Keratinocyte (primary cell): ENCODE measurements around the gene POU6F1. TPM values are rescaled to one million over a fixed set of nuclear protein-coding genes. Genes with fewer than 3 reads are reported as not detected.
"Not testable (repeated sequence)": the region's sequence is repeated elsewhere in the genome, so short reads cannot be mapped to it uniquely, and the experiment has no call there.

Source experiments
- DNase-seq: peaks from one replicate; pipeline ENCODE4 v3.0.0-alpha.2; 2011; ENCODE audit warnings: low read depth, missing footprints, low spot score
- FAIRE-seq: peaks from 2 replicates; lab custom pipeline; 2011; peaks lifted over from hg19 to GRCh38; lab: Jason Lieb, UNC
- H2AFZ ChIP-seq: 2 replicates; pipeline ENCODE4 v1.6.0; 2012; ENCODE audit warnings: low read length, control low read depth, inconsistent platforms; ENCODE audit not compliant: control insufficient read depth
- H3K27ac ChIP-seq: 2 replicates; pipeline ENCODE4 v1.5.1; 2011; ENCODE audit warnings: low read length; ENCODE audit not compliant: control insufficient read depth, insufficient read depth
- H3K27me3 ChIP-seq: 3 replicates; pipeline ENCODE4 v1.6.0; 2011; ENCODE audit warnings: low read length; ENCODE audit not compliant: control insufficient read depth, insufficient read depth; ENCODE audit errors: extremely low read depth
- H3K36me3 ChIP-seq, 2 experiments: 2 replicates in 1 of 2; 3 replicates in 1 of 2; pipeline ENCODE4 v1.5.1; 2011; ENCODE audit warnings: low read length in 2 of 2, mild to moderate bottlenecking in 1 of 2; ENCODE audit not compliant: control insufficient read depth in 2 of 2, insufficient read depth in 2 of 2; ENCODE audit errors: extremely low read depth in 1 of 2
- H3K4me1 ChIP-seq: 3 replicates; pipeline ENCODE4 v1.5.1; 2011; ENCODE audit warnings: low read length; ENCODE audit not compliant: control insufficient read depth, insufficient read depth; ENCODE audit errors: extremely low read depth
- H3K4me2 ChIP-seq: 3 replicates; pipeline ENCODE4 v1.6.0; 2011; ENCODE audit warnings: low read depth, low read length; ENCODE audit not compliant: control insufficient read depth, insufficient read depth; ENCODE audit errors: extremely low read depth
- H3K4me3 ChIP-seq, 3 experiments: fragments of 200-600 bp in 1 of 3; sonication (generic) in 1 of 3; 2 replicates in 2 of 3; 3 replicates in 1 of 3; pipeline ENCODE4 v1.5.1; 2011 to 2016; ENCODE audit warnings: low read length in 3 of 3, mild to moderate bottlenecking in 3 of 3, control low read depth in 2 of 3, inconsistent platforms in 1 of 3, low read depth in 1 of 3, mixed read lengths in 1 of 3, mixed run types in 1 of 3, moderate library complexity in 1 of 3; ENCODE audit not compliant: control insufficient read depth in 2 of 3, insufficient read depth in 2 of 3; ENCODE audit errors: extremely low read depth in 1 of 3
- H3K79me2 ChIP-seq: 2 replicates; pipeline ENCODE4 v1.6.0; 2012; ENCODE audit warnings: low read length; ENCODE audit not compliant: control insufficient read depth, insufficient read depth
- H3K9ac ChIP-seq: 3 replicates; pipeline ENCODE4 v1.6.0; 2011; ENCODE audit warnings: low read length; ENCODE audit not compliant: control insufficient read depth, insufficient read depth; ENCODE audit errors: extremely low read depth
- H3K9me1 ChIP-seq: 3 replicates; pipeline ENCODE4 v1.6.0; 2011; ENCODE audit warnings: low read length; ENCODE audit not compliant: control insufficient read depth, insufficient read depth; ENCODE audit errors: extremely low read depth
- H3K9me3 ChIP-seq: 2 replicates; pipeline ENCODE4 v1.5.1; 2012; ENCODE audit warnings: low read depth, low read length; ENCODE audit not compliant: control insufficient read depth
- H4K20me1 ChIP-seq: 3 replicates; pipeline ENCODE4 v1.6.0; 2011; ENCODE audit warnings: low read length; ENCODE audit not compliant: control insufficient read depth, insufficient read depth; ENCODE audit errors: extremely low read depth
- CTCF ChIP-seq, 3 experiments: IDR thresholded peaks in 1 of 3; conservative IDR thresholded peaks in 1 of 3; optimal IDR thresholded peaks in 1 of 3; 2 replicates in 2 of 3; 3 replicates in 1 of 3; pipeline versions ENCODE3 to v1.5.1; 2011; ENCODE audit warnings: low read length in 3 of 3, mild to moderate bottlenecking in 3 of 3, moderate library complexity in 2 of 3, control low read depth in 1 of 3, inconsistent platforms in 1 of 3; ENCODE audit not compliant: insufficient read depth in 2 of 3; ENCODE audit errors: extremely low read depth in 1 of 3
- EZH2 ChIP-seq: IDR thresholded peaks from one replicate; pipeline ENCODE4 v1.6.1; 2012; ENCODE audit warnings: inconsistent platforms, mild to moderate bottlenecking, low read length, moderate library complexity
- dilution Hi-C: fragments of 300-500 bp; cut with MboI; formaldehyde crosslinking; loops from one replicate; pipeline ENCODE4 v1.7.0; 2020; ENCODE audit warnings: low sequenced_read_pairs; ENCODE audit not compliant: extremely low pct_ligation_motif_present
- polyA plus RNA-seq, 5 experiments: library from polyadenylated mRNA; depleted of rRNA in 3 of 5; stranded (reverse) in 3 of 5; stranded (forward) in 1 of 5; unstranded in 1 of 5; fragments of >200 nt; gene quantifications; 1 replicate in 1 of 5; 2 replicates in 3 of 5; 3 replicates in 1 of 5; pipeline versions ENCODE4 v1.2.1 to v1.2.3, GENCODE V29; 2011 to 2012; ENCODE audit warnings: missing spikeins in 2 of 5, low read depth in 1 of 5, low replicate concordance in 1 of 5

POU6F1 gene
- polyA plus RNA-seq, 1 donor (not counting 4 experiments of a cell fraction or from before 2014, with no cell fraction given) = 0.42 TPM

- H3K27ac ChIP-seq = no peak overlapping the region
Measured at GRCh38 chr12:51229116-51229809, 11.4 kb upstream of the POU6F1 start.

GRCh38 chr12:51227962-51228361 lies 10.1 kb upstream of the POU6F1 start:
- Histone ChIP-seq H3K4me1 (no peaks in the 10 kb centered on the region), H3K27ac (no peak overlapping the region), H3K4me2 (no peak overlapping the region), H2AFZ (no peak overlapping the region), H3K79me2 (no peaks in the 10 kb centered on the region), H3K9ac (no peak overlapping the region), H3K9me3 (no peaks in the 10 kb centered on the region), H3K4me3 (no peak overlapping the region), H3K27me3 (no peaks in the 10 kb centered on the region), H3K36me3 (no peaks in the 10 kb centered on the region), H4K20me1 (no peaks in the 10 kb centered on the region), H3K9me1 (no peaks in the 10 kb centered on the region)
- no peak for DNase-seq
- no peak for FAIRE-seq
- dilution Hi-C loops = no loop called here
- TF ChIP-seq CTCF (optimal IDR thresholded peaks at IDR 0.05 in 1 of 3, IDR thresholded peaks at IDR 0.05 in 1 of 3, conservative IDR thresholded peaks at IDR 0.05 in 1 of 3; ENCODE audit: extremely low read depth in 1 of 3, insufficient read depth in 2 of 3, low read length in 3 of 3) = no peak
- TF ChIP-seq EZH2 = no peak

More at GRCh38 chr12:51229116-51229809, 11.4 kb upstream of the POU6F1 start:
- H3K27me3 ChIP-seq = no peaks in the 10 kb centered on the region
- FAIRE-seq (no peak), DNase-seq (no peak)
- no peaks in the 10 kb centered on the region for H3K36me3 ChIP-seq
- H3K4me3 ChIP-seq = no peak overlapping the region
- no peaks in the 10 kb centered on the region for H4K20me1 ChIP-seq
- H3K4me1 ChIP-seq = no peaks in the 10 kb centered on the region
- H3K4me2 ChIP-seq = no peak overlapping the region
- no peak overlapping the region for H3K9ac ChIP-seq
- dilution Hi-C loops = no loop called here
- H2AFZ ChIP-seq = no peak overlapping the region
- TF ChIP-seq CTCF (optimal IDR thresholded peaks at IDR 0.05 in 1 of 3, IDR thresholded peaks at IDR 0.05 in 1 of 3, conservative IDR thresholded peaks at IDR 0.05 in 1 of 3; ENCODE audit: extremely low read depth in 1 of 3, insufficient read depth in 2 of 3, low read length in 3 of 3) = no peak
- TF ChIP-seq EZH2 = no peak
- H3K9me3 ChIP-seq = no peaks in the 10 kb centered on the region
- H3K79me2 ChIP-seq = no peaks in the 10 kb centered on the region
- H3K9me1 ChIP-seq = no peaks in the 10 kb centered on the region

- H3K4me3 ChIP-seq, DNase-seq, H2AFZ ChIP-seq, H3K27ac ChIP-seq, H3K9me3 ChIP-seq, H3K79me2 ChIP-seq, H3K9ac ChIP-seq, dilution Hi-C loops, H3K9me1 ChIP-seq, H3K36me3 ChIP-seq, H3K4me2 ChIP-seq, FAIRE-seq, H4K20me1 ChIP-seq, H3K27me3 ChIP-seq, H3K4me1 ChIP-seq: not testable (repeated sequence)
Measured at GRCh38 chr12:51227112-51227511, 9.2 kb upstream of the POU6F1 start.
